ENCODE data around the gene VPS51. TPM values are rescaled to one million over a fixed set of nuclear protein-coding genes. Genes with fewer than 3 reads are reported as not detected.

VPS51 gene
- total and polyA plus RNA-seq, 2 experiments from 2014 or later, result 45.3 to 450 TPM

DNA sequence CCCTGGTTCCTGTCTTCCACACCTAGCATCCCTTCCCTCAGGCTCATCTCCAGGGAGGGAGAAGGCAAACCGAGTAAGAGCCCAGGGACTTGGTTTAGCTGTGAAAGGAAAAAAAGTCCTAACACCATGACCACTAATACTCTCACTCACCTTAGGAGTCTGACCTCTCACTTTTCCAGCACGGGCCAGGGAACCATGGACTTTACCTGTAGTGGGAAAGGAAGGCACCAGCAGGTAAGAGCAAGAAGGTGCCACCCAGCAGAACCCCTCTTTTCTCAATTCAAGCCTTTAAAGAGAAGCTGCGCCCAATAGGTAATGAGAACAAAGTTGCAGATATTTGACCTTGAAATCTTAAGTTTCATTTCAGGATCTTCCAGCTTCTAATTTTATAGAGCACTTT lies 24.8 kb downstream of the VPS51 start (continued):
- TF ChIP-seq, protein P1, sequence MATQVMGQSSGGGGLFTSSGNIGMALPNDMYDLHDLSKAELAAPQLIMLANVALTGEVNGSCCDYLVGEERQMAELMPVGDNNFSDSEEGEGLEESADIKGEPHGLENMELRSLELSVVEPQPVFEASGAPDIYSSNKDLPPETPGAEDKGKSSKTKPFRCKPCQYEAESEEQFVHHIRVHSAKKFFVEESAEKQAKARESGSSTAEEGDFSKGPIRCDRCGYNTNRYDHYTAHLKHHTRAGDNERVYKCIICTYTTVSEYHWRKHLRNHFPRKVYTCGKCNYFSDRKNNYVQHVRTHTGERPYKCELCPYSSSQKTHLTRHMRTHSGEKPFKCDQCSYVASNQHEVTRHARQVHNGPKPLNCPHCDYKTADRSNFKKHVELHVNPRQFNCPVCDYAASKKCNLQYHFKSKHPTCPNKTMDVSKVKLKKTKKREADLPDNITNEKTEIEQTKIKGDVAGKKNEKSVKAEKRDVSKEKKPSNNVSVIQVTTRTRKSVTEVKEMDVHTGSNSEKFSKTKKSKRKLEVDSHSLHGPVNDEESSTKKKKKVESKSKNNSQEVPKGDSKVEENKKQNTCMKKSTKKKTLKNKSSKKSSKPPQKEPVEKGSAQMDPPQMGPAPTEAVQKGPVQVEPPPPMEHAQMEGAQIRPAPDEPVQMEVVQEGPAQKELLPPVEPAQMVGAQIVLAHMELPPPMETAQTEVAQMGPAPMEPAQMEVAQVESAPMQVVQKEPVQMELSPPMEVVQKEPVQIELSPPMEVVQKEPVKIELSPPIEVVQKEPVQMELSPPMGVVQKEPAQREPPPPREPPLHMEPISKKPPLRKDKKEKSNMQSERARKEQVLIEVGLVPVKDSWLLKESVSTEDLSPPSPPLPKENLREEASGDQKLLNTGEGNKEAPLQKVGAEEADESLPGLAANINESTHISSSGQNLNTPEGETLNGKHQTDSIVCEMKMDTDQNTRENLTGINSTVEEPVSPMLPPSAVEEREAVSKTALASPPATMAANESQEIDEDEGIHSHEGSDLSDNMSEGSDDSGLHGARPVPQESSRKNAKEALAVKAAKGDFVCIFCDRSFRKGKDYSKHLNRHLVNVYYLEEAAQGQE (IDR thresholded peaks at IDR 0.05; ENCODE audit: unreplicated experiment), result no peak
- TF ChIP-seq POLR2AphosphoS5 (IDR thresholded peaks at IDR 0.05; ENCODE audit: low read depth), result no peak
- no peak for TF ChIP-seq EZH2 (IDR thresholded peaks at IDR 0.05; ENCODE audit: low read depth, unreplicated experiment)
- TF ChIP-seq, protein P2, sequence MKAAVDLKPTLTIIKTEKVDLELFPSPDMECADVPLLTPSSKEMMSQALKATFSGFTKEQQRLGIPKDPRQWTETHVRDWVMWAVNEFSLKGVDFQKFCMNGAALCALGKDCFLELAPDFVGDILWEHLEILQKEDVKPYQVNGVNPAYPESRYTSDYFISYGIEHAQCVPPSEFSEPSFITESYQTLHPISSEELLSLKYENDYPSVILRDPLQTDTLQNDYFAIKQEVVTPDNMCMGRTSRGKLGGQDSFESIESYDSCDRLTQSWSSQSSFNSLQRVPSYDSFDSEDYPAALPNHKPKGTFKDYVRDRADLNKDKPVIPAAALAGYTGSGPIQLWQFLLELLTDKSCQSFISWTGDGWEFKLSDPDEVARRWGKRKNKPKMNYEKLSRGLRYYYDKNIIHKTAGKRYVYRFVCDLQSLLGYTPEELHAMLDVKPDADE (IDR thresholded peaks at IDR 0.05), result no peak

DNA sequence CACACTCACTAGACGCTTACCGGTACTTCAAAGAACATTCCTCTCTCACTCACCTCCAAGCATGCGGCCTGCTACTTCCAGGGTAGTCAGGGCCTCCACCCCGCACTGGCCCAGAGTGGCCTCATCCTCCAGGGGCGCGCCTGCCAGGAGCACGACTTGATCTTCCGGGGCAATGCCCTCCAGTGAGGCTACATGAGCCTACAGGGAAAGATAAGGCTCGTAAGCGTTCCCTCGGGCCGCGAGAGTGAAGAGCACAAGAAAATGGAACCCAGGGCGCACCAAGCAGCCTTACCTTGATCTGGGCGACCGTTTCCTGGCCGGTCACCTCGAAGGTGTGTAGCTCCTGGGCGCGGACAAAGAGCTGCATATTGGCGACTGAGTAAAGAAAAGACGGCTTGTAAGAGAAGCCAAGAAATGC lies 25.4 kb downstream of the VPS51 start:
- H3K27ac Mint-ChIP-seq, result peak overlapping the region; percentile 99
- peak overlapping the region; percentile 100 for H3K4me3 Mint-ChIP-seq
- Histone ChIP-seq H3K4me3 (peak overlapping the region; percentile 94), H3K9me2 (ENCODE audit: insufficient read depth) (no peaks in the 10 kb centered on the region), H3K27me3 (ENCODE audit: insufficient read depth) (no peaks in the 10 kb centered on the region), H3F3A (replicated peaks; ENCODE audit: low read depth) (peaks cover 34% of the 10 kb centered on the region), H4K20me1 (replicated peaks; ENCODE audit: insufficient read depth) (peaks cover 10% of the 10 kb centered on the region), H3K27ac (ENCODE audit: low read depth) (peak overlapping the region; percentile 90), H3K36me3 (ENCODE audit: insufficient read depth) (peaks cover 18% of the 10 kb centered on the region), H3K79me2 (replicated peaks; ENCODE audit: insufficient read depth) (peaks cover 44% of the 10 kb centered on the region), H3K4me2 (peak overlapping the region; percentile 96), H3K4me1 (ENCODE audit: insufficient read depth) (peaks cover 11% of the 10 kb centered on the region), H2AFZ (no peak overlapping the region)
- TF ChIP-seq JUNB (IDR thresholded peaks at IDR 0.05; ENCODE audit: unreplicated experiment), result no peak
- TF ChIP-seq STAT1 (IDR thresholded peaks at IDR 0.05; ENCODE audit: unreplicated experiment), result no peak
- TF ChIP-seq NANOG (IDR thresholded peaks at IDR 0.05; ENCODE audit: borderline replicate concordance), result no peak
- TF ChIP-seq ZNF331 (CRISPR knock-in tag; IDR thresholded peaks at IDR 0.05; ENCODE audit: low read depth), result no peak
- TF ChIP-seq EZH2 (IDR thresholded peaks at IDR 0.05; ENCODE audit: low read depth, unreplicated experiment), result no peak
- TF ChIP-seq, protein P1 (IDR thresholded peaks at IDR 0.05; ENCODE audit: unreplicated experiment), result no peak
- ATAC-seq (no peak; the same call in 2 of the 3 replicates), DNase-seq (ENCODE audit: low spot score) (peak; percentile 35)
- peaks cover 20% of the 10 kb centered on the region for H3K4me1 Mint-ChIP-seq
- no peaks in the 10 kb centered on the region; the same call in 2 of the 3 replicates for H3K9me3 Mint-ChIP-seq
- peaks cover 75% of the 10 kb centered on the region for H3K36me3 Mint-ChIP-seq (ENCODE audit: low read depth)
- peaks cover 27% of the 10 kb centered on the region for H3K27me3 Mint-ChIP-seq (ENCODE audit: insufficient read depth, low read depth, poor library complexity)
